GM12878 (cell line): ENCODE measurements around the gene PTPRH. TPM values are rescaled to one million over a fixed set of nuclear protein-coding genes. Genes with fewer than 3 reads are reported as not detected.

Source experiments
- BMI1 ChIP-seq: fragments of 450-650 bp; IDR thresholded peaks from 2 replicates; pipeline ENCODE4 v1.6.1; 2016; ENCODE audit warnings: mild to moderate bottlenecking, moderate library complexity, borderline replicate concordance
- CREB1 ChIP-seq: IDR thresholded peaks from 2 replicates; pipeline ENCODE4 v1.6.1; 2012; ENCODE audit warnings: low read depth, mild to moderate bottlenecking, inconsistent platforms
- DPF2 ChIP-seq: fragments of 450-650 bp; IDR thresholded peaks from 2 replicates; pipeline ENCODE4 v1.6.1; 2017; ENCODE audit warnings: mild to moderate bottlenecking
- EED ChIP-seq: sonication (generic); IDR thresholded peaks from 2 replicates; pipeline ENCODE4 v1.6.1; 2016; ENCODE audit warnings: antibody characterized with exemption, low read depth
- FOXM1 ChIP-seq: IDR thresholded peaks from 2 replicates; pipeline ENCODE4 v1.6.1; 2012; ENCODE audit warnings: low read depth, mild to moderate bottlenecking, inconsistent platforms, low read length, moderate library complexity
- HCFC1 ChIP-seq: fragments of 150-350 bp; IDR thresholded peaks from 2 replicates; pipeline ENCODE4 v1.6.1; 2014; ENCODE audit warnings: low read length
- IKZF1 ChIP-seq: fragments of 450-650 bp; conservative IDR thresholded peaks from 2 replicates; pipeline ENCODE4 v1.6.1; 2017; ENCODE audit warnings: antibody characterized with exemption, mild to moderate bottlenecking
- JUNB ChIP-seq: IDR thresholded peaks from 2 replicates; pipeline ENCODE4 v1.6.1; 2016; ENCODE audit warnings: antibody characterized with exemption, mild to moderate bottlenecking
- MYC ChIP-seq: IDR thresholded peaks from 2 replicates; pipeline ENCODE4 v1.6.1; 2011; ENCODE audit warnings: mild to moderate bottlenecking, low read length, moderate library complexity, inconsistent platforms; ENCODE audit not compliant: insufficient read depth, insufficient replicate concordance, insufficient read length, severe bottlenecking
- POU2F2 ChIP-seq: IDR thresholded peaks from 3 replicates; pipeline ENCODE4 v1.6.1; 2011; ENCODE audit warnings: low read depth, mild to moderate bottlenecking, low read length, borderline replicate concordance
- RB1 ChIP-seq: fragments of 450-650 bp; formaldehyde crosslinking; IDR thresholded peaks from 2 replicates; pipeline ENCODE4 v1.6.1; 2017; ENCODE audit warnings: mild to moderate bottlenecking, borderline replicate concordance
- RBBP5 ChIP-seq: fragments of 200-600 bp; sonication (generic); conservative IDR thresholded peaks from 2 replicates; pipeline ENCODE4 v1.6.1; 2016
- RFX5 ChIP-seq: IDR thresholded peaks from 2 replicates; pipeline ENCODE4 v1.6.1; 2011; ENCODE audit warnings: low read depth, low read length, improper control_type of control experiment
- RUNX3 ChIP-seq: IDR thresholded peaks from 2 replicates; pipeline ENCODE4 v1.6.1; 2012; ENCODE audit warnings: low read length, inconsistent platforms
- SIX5 ChIP-seq: IDR thresholded peaks from 2 replicates; pipeline ENCODE4 v1.6.1; 2011; ENCODE audit warnings: mild to moderate bottlenecking, low read depth, low read length, moderate library complexity; ENCODE audit not compliant: severe bottlenecking
- SREBF2 ChIP-seq: IDR thresholded peaks from 2 replicates; pipeline ENCODE4 v1.6.1; 2012; ENCODE audit warnings: mild to moderate bottlenecking, low read length
- TCF7 ChIP-seq: IDR thresholded peaks from 2 replicates; pipeline ENCODE4 v1.6.1; 2014; ENCODE audit warnings: antibody characterized with exemption, borderline replicate concordance
- ZNF217 ChIP-seq: fragments of 450-650 bp; IDR thresholded peaks from 2 replicates; pipeline ENCODE4 v1.6.1; 2017; ENCODE audit warnings: antibody characterized with exemption, mild to moderate bottlenecking
- ZNF24 ChIP-seq: fragments of 450-650 bp; IDR thresholded peaks from 2 replicates; pipeline ENCODE4 v1.6.1; 2017; ENCODE audit warnings: antibody characterized with exemption, mild to moderate bottlenecking
- ZZZ3 ChIP-seq: IDR thresholded peaks from 2 replicates; pipeline ENCODE4 v1.6.1; 2011; ENCODE audit warnings: low read depth; ENCODE audit not compliant: control insufficient read depth, insufficient read length
- polyA plus RNA-seq, 11 experiments: library from polyadenylated mRNA; depleted of rRNA in 4 of 11; unstranded in 6 of 11; stranded (reverse) in 5 of 11; fragments of >200 nt; fragmentation: Nextera tagmentation in 4 of 11; fragmentation: Illumina TruSeq in 1 of 11; extraction: Ambion mirVana in 4 of 11; extraction: Trizol in 1 of 11; gene quantifications; 1 replicate in 1 of 11; 2 replicates in 10 of 11; pipeline versions ENCODE4 v1.2.1 to v1.2.3, GENCODE V29; 2011 to 2016; ENCODE audit warnings: inconsistent platforms in 2 of 11, missing spikeins in 2 of 11, low read depth in 1 of 11
- total RNA-seq, 4 experiments: library from RNA; depleted of rRNA in 3 of 4; stranded (reverse); fragments of >200 nt in 3 of 4; fragmentation: Illumina TruSeq in 1 of 4; extraction: Trizol in 1 of 4; gene quantifications; 2 replicates each; pipeline versions ENCODE4 v1.2.1 to v1.2.3, GENCODE V29; 2013 to 2021
- TF ChIP-seq, protein P1 (sequence below): fragments of 450-650 bp; IDR thresholded peaks from 2 replicates; pipeline ENCODE4 v1.6.1; 2016; ENCODE audit warnings: mild to moderate bottlenecking, moderate library complexity, borderline replicate concordance
- TF ChIP-seq, protein P2 (sequence below): IDR thresholded peaks from 2 replicates; pipeline ENCODE4 v1.6.1; 2011; ENCODE audit warnings: low read depth, mild to moderate bottlenecking, low read length, moderate library complexity, borderline replicate concordance; ENCODE audit errors: extremely low read depth
- TF ChIP-seq, protein P3 (sequence below): fragments of 450-650 bp; IDR thresholded peaks from 2 replicates; pipeline ENCODE4 v1.6.1; 2017; ENCODE audit warnings: mild to moderate bottlenecking, moderate library complexity

Gene PTPRH
- total and polyA plus RNA-seq, 10 of the 15 experiments (the other 5 are each of a cell fraction or from before 2014, with no cell fraction given), result 0.08 TPM; not detected in 9

DNA sequence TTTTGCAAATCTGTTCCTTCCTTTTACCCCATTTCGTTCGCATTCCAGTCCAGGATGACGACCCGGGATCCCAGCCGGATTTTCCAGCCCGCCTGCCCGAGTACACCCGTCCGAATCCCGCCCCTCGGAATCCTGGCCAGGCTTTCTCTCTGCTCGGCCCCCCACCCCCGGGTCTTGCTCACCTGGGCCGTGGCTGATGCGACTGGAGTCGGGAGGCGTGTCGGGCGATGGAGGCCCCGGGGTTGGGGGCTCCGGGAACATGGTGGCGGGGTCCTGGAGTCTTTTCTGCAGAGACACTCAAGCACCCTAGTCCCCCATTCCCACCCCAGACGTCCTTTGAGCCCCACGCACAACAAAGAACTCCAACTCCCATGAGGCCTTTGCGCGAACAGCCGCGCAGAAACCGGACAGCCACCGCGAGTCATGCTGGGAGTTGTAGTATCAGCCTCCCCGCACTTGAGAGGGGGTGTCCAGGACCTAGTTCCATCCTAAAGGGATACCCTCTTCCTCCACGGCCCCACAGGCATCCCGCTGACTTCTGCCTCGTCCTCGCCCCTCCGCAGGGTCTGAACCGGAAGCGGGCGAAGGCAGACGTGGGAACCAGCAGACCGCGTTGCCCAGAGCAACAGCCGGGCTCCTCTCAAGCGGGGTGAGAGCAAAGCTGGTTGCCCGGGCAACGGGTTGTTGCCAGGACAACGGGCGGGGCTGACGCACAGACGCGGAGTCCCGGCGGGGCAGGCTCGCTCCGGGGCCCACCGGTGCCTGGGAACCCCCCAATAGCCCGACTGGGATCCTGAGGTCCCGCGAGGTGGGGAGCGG, 30.3 kb downstream of the PTPRH start (continued):
- TF ChIP-seq, protein P1, sequence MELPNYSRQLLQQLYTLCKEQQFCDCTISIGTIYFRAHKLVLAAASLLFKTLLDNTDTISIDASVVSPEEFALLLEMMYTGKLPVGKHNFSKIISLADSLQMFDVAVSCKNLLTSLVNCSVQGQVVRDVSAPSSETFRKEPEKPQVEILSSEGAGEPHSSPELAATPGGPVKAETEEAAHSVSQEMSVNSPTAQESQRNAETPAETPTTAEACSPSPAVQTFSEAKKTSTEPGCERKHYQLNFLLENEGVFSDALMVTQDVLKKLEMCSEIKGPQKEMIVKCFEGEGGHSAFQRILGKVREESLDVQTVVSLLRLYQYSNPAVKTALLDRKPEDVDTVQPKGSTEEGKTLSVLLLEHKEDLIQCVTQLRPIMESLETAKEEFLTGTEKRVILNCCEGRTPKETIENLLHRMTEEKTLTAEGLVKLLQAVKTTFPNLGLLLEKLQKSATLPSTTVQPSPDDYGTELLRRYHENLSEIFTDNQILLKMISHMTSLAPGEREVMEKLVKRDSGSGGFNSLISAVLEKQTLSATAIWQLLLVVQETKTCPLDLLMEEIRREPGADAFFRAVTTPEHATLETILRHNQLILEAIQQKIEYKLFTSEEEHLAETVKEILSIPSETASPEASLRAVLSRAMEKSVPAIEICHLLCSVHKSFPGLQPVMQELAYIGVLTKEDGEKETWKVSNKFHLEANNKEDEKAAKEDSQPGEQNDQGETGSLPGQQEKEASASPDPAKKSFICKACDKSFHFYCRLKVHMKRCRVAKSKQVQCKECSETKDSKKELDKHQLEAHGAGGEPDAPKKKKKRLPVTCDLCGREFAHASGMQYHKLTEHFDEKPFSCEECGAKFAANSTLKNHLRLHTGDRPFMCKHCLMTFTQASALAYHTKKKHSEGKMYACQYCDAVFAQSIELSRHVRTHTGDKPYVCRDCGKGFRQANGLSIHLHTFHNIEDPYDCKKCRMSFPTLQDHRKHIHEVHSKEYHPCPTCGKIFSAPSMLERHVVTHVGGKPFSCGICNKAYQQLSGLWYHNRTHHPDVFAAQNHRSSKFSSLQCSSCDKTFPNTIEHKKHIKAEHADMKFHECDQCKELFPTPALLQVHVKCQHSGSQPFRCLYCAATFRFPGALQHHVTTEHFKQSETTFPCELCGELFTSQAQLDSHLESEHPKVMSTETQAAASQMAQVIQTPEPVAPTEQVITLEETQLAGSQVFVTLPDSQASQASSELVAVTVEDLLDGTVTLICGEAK, result peak; percentile 87
- TF ChIP-seq SREBF2 (no peak), RB1 (peak; percentile 23; the same call in 1 of the 2 replicates), TCF7 (no peak), IKZF1 (peak; percentile 91), FOXM1 (0 out of 2 replicates have a peak, but pooled peaks have one; percentile 16), ZNF217 (no peak), JUNB (no peak), ZNF24 (no peak), RFX5 (no peak), DPF2 (peak; percentile 79), RBBP5 (no peak), RUNX3 (peak; percentile 31; the same call in 1 of the 2 replicates), SIX5 (peak; percentile 93), HCFC1 (peak; percentile 95), MYC (no peak), CREB1 (peak; percentile 54), ZZZ3 (no peak), EED (peak; percentile 59; the same call in 1 of the 2 replicates), BMI1 (peak; percentile 100), POU2F2 (peak; percentile 53; the same call in 1 of the 3 replicates)
- TF ChIP-seq, protein P2, sequence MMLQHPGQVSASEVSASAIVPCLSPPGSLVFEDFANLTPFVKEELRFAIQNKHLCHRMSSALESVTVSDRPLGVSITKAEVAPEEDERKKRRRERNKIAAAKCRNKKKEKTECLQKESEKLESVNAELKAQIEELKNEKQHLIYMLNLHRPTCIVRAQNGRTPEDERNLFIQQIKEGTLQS, result peak; percentile 28; the same call in 1 of the 2 replicates
- TF ChIP-seq, protein P3, sequence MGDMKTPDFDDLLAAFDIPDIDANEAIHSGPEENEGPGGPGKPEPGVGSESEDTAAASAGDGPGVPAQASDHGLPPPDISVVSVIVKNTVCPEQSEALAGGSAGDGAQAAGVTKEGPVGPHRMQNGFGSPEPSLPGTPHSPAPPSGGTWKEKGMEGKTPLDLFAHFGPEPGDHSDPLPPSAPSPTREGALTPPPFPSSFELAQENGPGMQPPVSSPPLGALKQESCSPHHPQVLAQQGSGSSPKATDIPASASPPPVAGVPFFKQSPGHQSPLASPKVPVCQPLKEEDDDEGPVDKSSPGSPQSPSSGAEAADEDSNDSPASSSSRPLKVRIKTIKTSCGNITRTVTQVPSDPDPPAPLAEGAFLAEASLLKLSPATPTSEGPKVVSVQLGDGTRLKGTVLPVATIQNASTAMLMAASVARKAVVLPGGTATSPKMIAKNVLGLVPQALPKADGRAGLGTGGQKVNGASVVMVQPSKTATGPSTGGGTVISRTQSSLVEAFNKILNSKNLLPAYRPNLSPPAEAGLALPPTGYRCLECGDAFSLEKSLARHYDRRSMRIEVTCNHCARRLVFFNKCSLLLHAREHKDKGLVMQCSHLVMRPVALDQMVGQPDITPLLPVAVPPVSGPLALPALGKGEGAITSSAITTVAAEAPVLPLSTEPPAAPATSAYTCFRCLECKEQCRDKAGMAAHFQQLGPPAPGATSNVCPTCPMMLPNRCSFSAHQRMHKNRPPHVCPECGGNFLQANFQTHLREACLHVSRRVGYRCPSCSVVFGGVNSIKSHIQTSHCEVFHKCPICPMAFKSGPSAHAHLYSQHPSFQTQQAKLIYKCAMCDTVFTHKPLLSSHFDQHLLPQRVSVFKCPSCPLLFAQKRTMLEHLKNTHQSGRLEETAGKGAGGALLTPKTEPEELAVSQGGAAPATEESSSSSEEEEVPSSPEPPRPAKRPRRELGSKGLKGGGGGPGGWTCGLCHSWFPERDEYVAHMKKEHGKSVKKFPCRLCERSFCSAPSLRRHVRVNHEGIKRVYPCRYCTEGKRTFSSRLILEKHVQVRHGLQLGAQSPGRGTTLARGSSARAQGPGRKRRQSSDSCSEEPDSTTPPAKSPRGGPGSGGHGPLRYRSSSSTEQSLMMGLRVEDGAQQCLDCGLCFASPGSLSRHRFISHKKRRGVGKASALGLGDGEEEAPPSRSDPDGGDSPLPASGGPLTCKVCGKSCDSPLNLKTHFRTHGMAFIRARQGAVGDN, result no peak
